HEK293T (cell line): ENCODE measurements around the gene PLXNA2.

Experiments
- CTCF ChIA-PET: fragments of 350-600 bp; formaldehyde crosslinking; extraction: SDS; loops from one replicate; lab custom pipeline; 2021; ENCODE audit warnings: antibody characterized with exemption, inconsistent platforms; lab: Yijun Ruan, JAX
- POLR2A ChIA-PET: fragments of 350-600 bp; formaldehyde crosslinking; extraction: SDS; loops from one replicate; lab custom pipeline; 2020; ENCODE audit warnings: antibody characterized with exemption, inconsistent platforms; lab: Yijun Ruan, JAX
- DNase-seq: peaks from one replicate; pipeline ENCODE4 v3.0.0; 2012; ENCODE audit warnings: mixed read lengths; ENCODE audit errors: extremely low spot score
- ARNT ChIP-seq: fragments of 450-650 bp; IDR thresholded peaks from 2 replicates; pipeline ENCODE4 v1.6.1; 2017; ENCODE audit warnings: mild to moderate bottlenecking
- BHLHE40 ChIP-seq: fragments of 450-650 bp; IDR thresholded peaks from 2 replicates; pipeline ENCODE4 v1.6.1; 2016; ENCODE audit warnings: mild to moderate bottlenecking, moderate library complexity, borderline replicate concordance
- CTBP1 ChIP-seq: fragments of 450-650 bp; IDR thresholded peaks from 2 replicates; pipeline ENCODE4 v1.6.1; 2016; ENCODE audit warnings: borderline replicate concordance
- ELF4 ChIP-seq: fragments of 450-650 bp; IDR thresholded peaks from 2 replicates; pipeline ENCODE4 v1.6.1; 2017; ENCODE audit warnings: antibody characterized with exemption
- FOXA1 ChIP-seq: fragments of 450-650 bp; IDR thresholded peaks from 2 replicates; pipeline ENCODE4 v1.6.1; 2016; ENCODE audit warnings: mild to moderate bottlenecking
- FOXK2 ChIP-seq: fragments of 450-650 bp; IDR thresholded peaks from 2 replicates; pipeline ENCODE4 v1.6.1; 2016; ENCODE audit warnings: mild to moderate bottlenecking
- FOXM1 ChIP-seq: fragments of 450-650 bp; IDR thresholded peaks from 2 replicates; pipeline ENCODE4 v1.6.1; 2017; ENCODE audit warnings: mild to moderate bottlenecking, borderline replicate concordance
- HDGF ChIP-seq: fragments of 450-650 bp; IDR thresholded peaks from 2 replicates; pipeline ENCODE4 v1.6.1; 2017; ENCODE audit warnings: antibody characterized with exemption, borderline replicate concordance
- L3MBTL2 ChIP-seq: fragments of 450-650 bp; conservative IDR thresholded peaks from 2 replicates; pipeline ENCODE4 v1.6.1; 2016; ENCODE audit warnings: mild to moderate bottlenecking
- LEF1 ChIP-seq: fragments of 450-650 bp; IDR thresholded peaks from 2 replicates; pipeline ENCODE4 v1.6.1; 2017; ENCODE audit warnings: mild to moderate bottlenecking, borderline replicate concordance
- NFRKB ChIP-seq: fragments of 450-650 bp; IDR thresholded peaks from 2 replicates; pipeline ENCODE4 v1.6.1; 2016; ENCODE audit warnings: mild to moderate bottlenecking, moderate library complexity
- SP1 ChIP-seq: fragments of 450-650 bp; IDR thresholded peaks from 2 replicates; pipeline ENCODE4 v1.6.1; 2017
- SUZ12 ChIP-seq: fragments of 450-650 bp; IDR thresholded peaks from 2 replicates; pipeline ENCODE4 v1.6.1; 2016; ENCODE audit warnings: mild to moderate bottlenecking
- TARDBP ChIP-seq: fragments of 450-650 bp; IDR thresholded peaks from 2 replicates; pipeline ENCODE4 v1.6.1; 2016
- ZNF384 ChIP-seq: fragments of 450-650 bp; IDR thresholded peaks from 2 replicates; pipeline ENCODE4 v1.6.1; 2016
- TF ChIP-seq, protein P1 (sequence below): fragments of 450-650 bp; IDR thresholded peaks from 2 replicates; pipeline ENCODE4 v1.6.1; 2016

The PLXNA2 gene

DNA sequence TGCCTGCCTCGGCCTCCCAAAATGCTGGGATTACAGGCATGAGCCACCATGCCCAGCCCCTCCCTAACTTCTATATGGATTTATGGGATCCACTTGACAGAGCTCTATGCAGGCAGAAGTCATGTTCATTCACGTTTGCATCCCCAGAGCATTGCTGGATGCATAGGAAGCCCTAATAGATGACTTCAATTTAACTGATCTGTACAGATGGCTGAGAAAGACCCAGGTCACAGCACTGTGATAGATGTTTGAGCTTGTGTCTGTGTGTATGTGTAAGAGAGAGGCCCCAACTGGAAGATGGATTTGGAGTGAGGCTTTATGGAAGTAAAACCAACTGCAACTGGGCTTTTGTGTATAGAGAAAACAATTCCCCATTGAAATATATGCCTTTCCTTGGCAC is 30.9 kb upstream of the PLXNA2 start:
- ChIA-PET CTCF (no interaction called here), POLR2A (no interaction called here)
- TF ChIP-seq NFRKB (no peak), L3MBTL2 (no peak), CTBP1 (no peak), TARDBP (no peak), ZNF384 (no peak), BHLHE40 (no peak), LEF1 (no peak), SP1 (no peak), FOXM1 (no peak)
- TF ChIP-seq, protein P1, sequence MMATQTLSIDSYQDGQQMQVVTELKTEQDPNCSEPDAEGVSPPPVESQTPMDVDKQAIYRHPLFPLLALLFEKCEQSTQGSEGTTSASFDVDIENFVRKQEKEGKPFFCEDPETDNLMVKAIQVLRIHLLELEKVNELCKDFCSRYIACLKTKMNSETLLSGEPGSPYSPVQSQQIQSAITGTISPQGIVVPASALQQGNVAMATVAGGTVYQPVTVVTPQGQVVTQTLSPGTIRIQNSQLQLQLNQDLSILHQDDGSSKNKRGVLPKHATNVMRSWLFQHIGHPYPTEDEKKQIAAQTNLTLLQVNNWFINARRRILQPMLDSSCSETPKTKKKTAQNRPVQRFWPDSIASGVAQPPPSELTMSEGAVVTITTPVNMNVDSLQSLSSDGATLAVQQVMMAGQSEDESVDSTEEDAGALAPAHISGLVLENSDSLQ = no peak

DNA sequence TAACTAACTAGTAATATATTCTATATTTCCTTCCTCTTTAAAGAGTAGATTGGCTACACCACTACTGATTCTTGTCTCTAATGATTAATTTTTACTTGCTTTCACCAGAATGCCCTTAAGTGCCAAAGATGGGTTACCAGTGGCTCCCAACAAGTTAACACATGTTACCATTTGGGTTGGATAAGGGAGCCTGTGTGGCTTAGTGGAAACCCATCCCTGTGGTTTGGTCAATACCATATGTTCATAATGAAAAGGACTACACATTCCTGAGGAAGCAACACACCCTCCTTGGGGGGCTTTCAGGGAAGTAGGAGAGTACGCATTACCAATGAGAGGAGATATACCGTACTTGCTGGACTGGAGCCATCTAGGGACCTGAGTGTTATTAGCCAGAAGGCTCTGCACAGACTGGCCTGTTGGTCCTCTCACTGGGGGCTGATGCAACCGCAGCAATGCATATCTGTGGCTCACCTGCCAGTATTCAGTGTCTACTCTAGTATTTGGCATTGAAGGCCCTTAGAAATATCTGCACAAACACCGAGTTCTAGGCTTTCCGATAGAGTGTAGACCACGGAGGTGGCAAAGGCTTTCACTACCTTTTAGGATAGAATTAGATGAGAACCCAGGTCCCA is 29.3 kb upstream of the PLXNA2 start:
- no peak for DNase-seq
- POLR2A ChIA-PET = no interaction called here
- TF ChIP-seq FOXA1 (no peak), SP1 (no peak), ELF4 (no peak), TARDBP (no peak), ZNF384 (no peak), L3MBTL2 (no peak), CTBP1 (no peak), ARNT (no peak), FOXK2 (no peak), LEF1 (no peak), FOXM1 (no peak), BHLHE40 (no peak), NFRKB (no peak), SUZ12 (no peak), HDGF (no peak)
- TF ChIP-seq, protein P1 = no peak
- CTCF ChIA-PET = no interaction called here

More for the DNA sequence above, 30.9 kb upstream of the PLXNA2 start:
- DNase-seq = no peak

DNA sequence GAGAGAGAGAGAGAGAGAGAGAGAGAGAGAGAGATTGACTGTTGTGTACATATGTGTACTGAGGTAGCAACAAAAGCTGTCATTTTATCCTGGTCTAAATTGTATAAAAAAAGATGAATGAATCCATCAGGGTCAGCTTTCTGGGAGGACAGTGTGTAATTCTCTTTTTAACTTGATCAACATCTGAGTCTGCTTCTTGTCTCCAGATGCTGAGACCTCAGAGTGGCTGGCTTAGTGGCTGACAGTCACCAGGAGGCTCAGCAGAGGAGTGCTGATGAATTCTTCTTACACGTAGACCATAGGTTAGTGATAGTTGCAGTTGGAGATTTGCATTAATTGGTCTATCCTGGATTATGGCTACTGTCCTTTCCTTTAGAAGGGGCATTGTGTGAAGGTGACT is 28.5 kb upstream of the PLXNA2 start:
- no peak for DNase-seq
- TF ChIP-seq NFRKB (no peak), ELF4 (no peak), FOXA1 (no peak)
- ChIA-PET CTCF (no interaction called here), POLR2A (no interaction called here)

DNA sequence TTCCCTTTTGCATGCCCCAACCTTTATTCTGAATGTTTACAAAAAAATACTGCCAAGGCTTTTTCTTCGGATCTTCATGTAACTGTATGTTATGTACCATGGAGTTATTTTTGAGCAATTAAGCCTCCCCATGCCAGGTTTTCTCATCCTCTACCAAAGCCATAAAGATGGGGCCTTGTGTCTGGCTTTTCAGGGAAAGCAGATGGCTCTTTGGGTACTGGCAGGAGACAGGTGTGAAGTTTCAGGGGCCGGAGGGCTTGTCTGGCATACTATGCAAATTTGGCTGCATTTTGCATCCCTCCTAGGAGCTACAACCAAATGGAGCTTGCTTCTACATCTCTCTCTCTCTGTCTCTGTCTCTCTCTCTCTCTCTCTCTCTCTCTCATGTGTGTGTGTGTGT is 28.1 kb upstream of the PLXNA2 start:
- TF ChIP-seq HDGF (no peak), FOXK2 (no peak), NFRKB (no peak), FOXM1 (no peak), FOXA1 (no peak), LEF1 (no peak), ELF4 (no peak), ZNF384 (no peak), SP1 (no peak), SUZ12 (no peak), CTBP1 (no peak), L3MBTL2 (no peak), TARDBP (no peak), ARNT (no peak), BHLHE40 (no peak)
- TF ChIP-seq, protein P1 = no peak
- POLR2A ChIA-PET = no interaction called here
- CTCF ChIA-PET = no interaction called here
- no peak for DNase-seq

DNA sequence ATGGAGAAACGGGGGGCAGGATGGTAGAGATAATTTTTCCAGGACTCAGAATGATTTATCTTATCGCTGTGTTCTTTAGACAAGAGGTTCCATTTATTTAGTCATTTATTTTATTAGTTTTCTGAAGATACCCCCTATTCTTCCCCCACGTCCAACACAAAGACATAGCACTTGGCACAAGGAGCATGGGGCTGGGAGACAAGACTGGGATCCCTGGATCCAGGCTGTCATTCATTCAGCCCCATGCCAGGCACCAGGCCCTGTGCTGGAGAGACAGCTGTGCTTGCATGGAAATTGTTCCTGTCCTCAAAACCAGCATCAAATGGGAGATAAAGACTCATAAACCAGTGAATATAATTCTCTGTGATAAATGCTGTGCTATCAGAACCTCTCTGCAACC is 27.1 kb upstream of the PLXNA2 start:
- POLR2A ChIA-PET = no interaction called here
- CTCF ChIA-PET = no interaction called here
- no peak for DNase-seq
- TF ChIP-seq HDGF (no peak), FOXM1 (no peak)

DNA sequence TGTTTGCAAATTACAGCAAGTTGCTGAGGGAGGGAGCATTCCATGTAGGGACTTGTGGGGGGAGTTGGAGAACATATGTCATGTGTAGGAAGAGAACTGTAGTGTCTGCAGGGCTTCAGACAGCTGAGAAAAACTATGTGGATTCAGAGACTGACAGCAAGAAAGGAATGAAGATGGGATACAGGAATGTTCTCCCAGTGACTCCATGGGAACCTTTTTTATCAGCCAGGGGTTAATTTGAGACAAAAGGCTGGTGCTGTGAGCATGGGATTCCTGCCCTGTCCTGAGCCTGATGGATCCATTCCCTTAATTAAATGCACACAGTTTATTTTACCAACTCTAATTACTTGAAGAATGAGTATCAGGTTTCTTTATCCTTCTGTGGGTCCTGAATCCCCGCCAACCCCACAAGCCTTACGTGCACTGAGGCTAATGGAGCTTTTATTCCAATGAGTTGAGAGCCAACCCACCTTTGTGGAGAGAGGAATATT is 26.5 kb upstream of the PLXNA2 start:
- ChIA-PET POLR2A (no interaction called here), CTCF (no interaction called here)
- TF ChIP-seq L3MBTL2 (no peak), SUZ12 (no peak), LEF1 (no peak), BHLHE40 (no peak), FOXA1 (no peak), TARDBP (no peak), FOXK2 (no peak), SP1 (no peak), HDGF (no peak), ELF4 (no peak)
- TF ChIP-seq, protein P1 = no peak
- DNase-seq = no peak
